HG02678 (cell line): ENCODE data around the gene PCBD2.
"Not testable (repeated sequence)": the region's sequence is repeated elsewhere in the genome, so short reads cannot be mapped to it uniquely, and the experiment has no call there.

Source experiments
- ATAC-seq: cut with Tn5 transposase; IDR thresholded peaks from one replicate; pipeline ENCODE4 v1.9.1; 2021; ENCODE audit warnings: mild to moderate bottlenecking, moderate library complexity; ENCODE audit not compliant: unreplicated experiment

Gene PCBD2

GRCh38 chr5:134998068-134998467 is 93.1 kb downstream of the PCBD2 start:
- ATAC-seq: not testable (repeated sequence)

GRCh38 chr5:135004376-135004775 is 99.4 kb downstream of the PCBD2 start:
- ATAC-seq: no peak

- no peak for ATAC-seq
Measured at GRCh38 chr5:135005076-135005475, 100.1 kb downstream of the PCBD2 start.

- no peak for ATAC-seq
Measured at GRCh38 chr5:135007305-135007704, 102.4 kb downstream of the PCBD2 start.

GRCh38 chr5:135007749-135008363 is 102.9 kb downstream of the PCBD2 start:
- ATAC-seq: no peak

GRCh38 chr5:135008556-135008955 is 103.6 kb downstream of the PCBD2 start:
- no peak for ATAC-seq

- ATAC-seq: no peak
Measured at GRCh38 chr5:135008981-135009735, 104.2 kb downstream of the PCBD2 start.

GRCh38 chr5:135009736-135010501 is 105.0 kb downstream of the PCBD2 start:
- no peak for ATAC-seq

GRCh38 chr5:135010502-135011354 is 105.8 kb downstream of the PCBD2 start:
- ATAC-seq: no peak

GRCh38 chr5:135011355-135012032 is 106.6 kb downstream of the PCBD2 start:
- no peak for ATAC-seq

- no peak for ATAC-seq
Measured at GRCh38 chr5:135012033-135012588, 107.2 kb downstream of the PCBD2 start.
